Activated naive CD4-positive, alpha-beta T cell treated with anti-CD3 and anti-CD28 coated beads, Interleukin-2, amount 10 ng/mL, durations not matched to agents 7 days and 5 days (primary cell): ENCODE data around the gene CIPC.

Experiments
- CTCF ChIA-PET: fragments of 350-600 bp; sonication (Branson Sonifier 250); formaldehyde crosslinking; loops from one replicate; lab custom pipeline; 2021; ENCODE audit warnings: antibody characterized with exemption; lab: Charles Lee
- DNase-seq: peaks from one replicate; pipeline ENCODE4 v3.0.0-alpha.2; 2020
- H3K27ac Mint-ChIP-seq: one replicate; pipeline ENCODE4 v1.8.0; 2021; ENCODE audit warnings: mild to moderate bottlenecking, moderate library complexity, mixed read lengths
- H3K27me3 Mint-ChIP-seq: one replicate; pipeline ENCODE4 v1.8.0; 2021; ENCODE audit warnings: mild to moderate bottlenecking, mixed read lengths
- H3K36me3 Mint-ChIP-seq: one replicate; pipeline ENCODE4 v1.8.0; 2021; ENCODE audit warnings: mixed read lengths
- H3K4me1 Mint-ChIP-seq: one replicate; pipeline ENCODE4 v1.8.0; 2021; ENCODE audit warnings: mixed read lengths
- H3K4me3 Mint-ChIP-seq: one replicate; pipeline ENCODE4 v1.8.0; 2021; ENCODE audit warnings: mild to moderate bottlenecking, moderate library complexity, mixed read lengths
- H3K9me3 Mint-ChIP-seq: one replicate; pipeline ENCODE4 v1.8.0; 2021; ENCODE audit warnings: mixed read lengths

The CIPC gene

DNA sequence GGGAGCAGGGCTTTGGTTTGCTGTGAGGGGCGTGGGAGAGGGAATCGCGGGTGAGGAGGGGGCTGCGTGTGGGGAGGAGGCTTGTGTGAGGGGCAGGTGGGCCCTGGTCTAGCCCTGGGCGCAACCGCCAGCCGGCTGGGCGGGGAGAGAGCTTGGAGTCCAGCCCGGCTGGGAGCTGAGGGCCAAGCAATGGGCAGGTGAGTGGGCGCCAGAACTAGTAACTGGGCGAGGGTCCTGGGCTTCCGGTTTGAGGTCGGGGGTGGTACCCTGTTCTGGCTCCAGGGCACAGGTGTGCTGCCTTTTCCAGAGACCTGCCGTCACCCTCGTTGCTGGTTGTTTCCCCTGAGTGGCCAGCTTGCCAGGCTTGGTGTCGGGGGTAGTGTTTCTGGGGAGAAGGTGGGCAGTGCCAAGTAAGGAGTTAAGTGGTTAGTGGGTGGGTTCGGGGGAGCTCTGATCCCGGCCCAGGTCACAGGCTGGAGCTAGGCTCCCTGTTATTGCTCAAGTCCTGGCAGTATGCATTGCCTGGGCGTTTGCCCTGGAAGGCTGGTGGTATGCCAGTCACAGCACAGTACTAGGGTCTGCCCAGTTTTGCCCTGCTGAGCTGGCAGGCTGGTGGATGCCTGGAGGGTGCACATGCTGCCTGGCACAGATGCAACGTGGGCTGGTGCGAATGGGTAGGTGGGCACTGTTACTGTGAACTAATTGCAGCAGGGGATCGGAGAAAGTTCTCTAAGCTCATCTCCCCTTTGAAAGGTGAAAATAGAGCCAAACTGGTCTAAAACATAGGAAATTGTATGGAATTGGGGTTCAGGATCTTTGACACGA lies 683 bp downstream of the CIPC start:
- H3K36me3 Mint-ChIP-seq: peaks cover 2% of the 10 kb centered on the region
- DNase-seq: peak; percentile 49

DNA sequence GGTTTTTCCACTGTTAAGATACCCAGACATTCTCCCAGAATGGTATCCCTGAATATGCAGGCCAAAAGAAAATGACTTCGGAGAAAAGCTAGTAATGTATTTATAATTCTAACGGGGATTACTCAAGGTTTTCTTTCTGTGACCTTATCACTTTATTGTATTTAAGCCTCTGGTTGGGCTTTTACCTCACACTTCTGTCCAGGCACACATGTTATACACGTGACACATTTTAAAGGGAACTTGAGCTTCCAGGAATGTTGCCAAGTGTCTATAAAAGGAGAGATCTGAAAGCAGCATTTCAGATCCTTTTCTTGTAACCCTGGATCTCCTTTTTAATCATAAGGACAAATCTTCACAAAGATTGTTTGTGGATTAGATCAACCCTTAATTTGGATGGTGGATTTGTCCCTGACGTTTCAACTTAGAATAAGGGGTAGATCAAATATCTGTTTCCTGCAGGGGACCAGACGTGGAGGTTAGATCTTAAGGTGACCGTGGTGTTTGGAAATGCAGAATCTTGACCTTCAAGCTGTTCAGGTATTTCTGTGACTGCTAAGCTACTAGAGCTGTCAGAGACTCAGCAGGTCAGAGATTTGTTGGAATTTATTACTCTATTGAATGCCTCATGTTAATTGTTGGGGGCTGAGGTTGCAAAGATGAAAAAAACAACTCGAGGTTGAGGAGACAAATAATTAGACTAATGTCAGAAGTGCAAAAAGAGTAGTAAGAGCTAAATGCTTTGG lies 1.5 kb downstream of the CIPC start:
- Mint-ChIP-seq H3K27me3 (peaks cover 4% of the 10 kb centered on the region), H3K27ac (no peak overlapping the region), H3K4me1 (peaks cover 33% of the 10 kb centered on the region), H3K9me3 (no peaks in the 10 kb centered on the region), H3K36me3 (peaks cover 2% of the 10 kb centered on the region), H3K4me3 (peak overlapping the region; percentile 99)
- no peak for DNase-seq
- CTCF ChIA-PET: interaction anchor here (0.6 to 42.9 kb wide), 9 partner anchors 22 to 231 kb away, joined by 3 to 1049 read pairs (median 3); no protein-coding TSS in a partner anchor

More for the DNA sequence above, 683 bp downstream of the CIPC start:
- H3K27ac Mint-ChIP-seq: peak overlapping the region; percentile 97
- H3K4me1 Mint-ChIP-seq: peaks cover 34% of the 10 kb centered on the region
- CTCF ChIA-PET: interaction anchor here (0.7 to 42.9 kb wide), 8 partner anchors 22 to 230 kb away, joined by 3 to 1049 read pairs (median 4); no protein-coding TSS in a partner anchor
- H3K27me3 Mint-ChIP-seq: peaks cover 4% of the 10 kb centered on the region
- peak overlapping the region; percentile 99 for H3K4me3 Mint-ChIP-seq
- no peaks in the 10 kb centered on the region for H3K9me3 Mint-ChIP-seq

DNA sequence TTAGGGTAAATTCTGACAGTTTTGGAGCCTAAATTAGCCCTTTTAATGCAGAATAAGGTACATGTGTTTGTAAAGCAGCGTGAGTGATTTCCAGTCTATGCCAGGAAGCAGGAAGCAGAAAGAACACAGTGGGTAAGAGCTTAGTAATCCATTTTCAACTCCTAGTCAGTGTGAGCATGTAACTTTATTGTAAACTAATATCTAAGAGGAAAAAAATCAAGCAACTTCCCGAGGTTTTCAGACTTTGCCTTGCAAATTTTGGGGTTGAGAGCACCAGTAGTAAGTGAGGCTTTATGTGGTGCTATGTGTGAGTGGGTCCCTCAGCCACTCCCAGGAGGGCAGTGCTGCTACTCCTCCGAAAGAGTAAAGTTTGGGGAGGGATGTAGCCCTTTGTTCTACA lies 2.9 kb downstream of the CIPC start:
- H3K27ac Mint-ChIP-seq: no peak overlapping the region
- CTCF ChIA-PET: interaction anchor here (3.0 kb wide), 1 partner anchor 23 kb away, joined by 30 read pairs; no protein-coding TSS in a partner anchor
- peaks cover 4% of the 10 kb centered on the region for H3K27me3 Mint-ChIP-seq
- H3K9me3 Mint-ChIP-seq: no peaks in the 10 kb centered on the region
- no peak overlapping the region for H3K4me3 Mint-ChIP-seq
- H3K4me1 Mint-ChIP-seq: peaks cover 30% of the 10 kb centered on the region
- no peak for DNase-seq
- peaks cover 2% of the 10 kb centered on the region for H3K36me3 Mint-ChIP-seq

DNA sequence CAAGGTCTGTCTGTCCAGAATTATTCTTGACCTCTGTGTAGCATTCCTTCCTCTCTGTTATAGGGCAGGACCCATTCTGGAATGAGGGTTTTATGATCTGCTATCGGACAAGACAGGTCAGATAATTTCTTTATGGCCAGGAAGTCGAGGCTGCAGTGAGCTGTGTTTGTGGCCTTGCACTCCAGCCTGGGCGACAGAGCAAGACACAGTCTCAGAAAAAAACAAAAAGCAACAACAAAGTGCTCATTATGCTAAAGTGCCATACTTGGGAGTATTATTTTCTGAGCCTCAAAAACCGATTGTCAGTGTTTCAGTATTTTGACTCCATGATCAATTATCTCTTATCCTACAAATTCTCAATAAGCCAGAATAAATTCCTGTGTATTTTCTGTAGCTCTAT lies 4.1 kb downstream of the CIPC start:
- Mint-ChIP-seq H3K9me3 (no peaks in the 10 kb centered on the region), H3K27ac (no peak overlapping the region), H3K36me3 (peaks cover 10% of the 10 kb centered on the region), H3K4me1 (peaks cover 21% of the 10 kb centered on the region), H3K4me3 (no peak overlapping the region), H3K27me3 (peaks cover 4% of the 10 kb centered on the region)
- CTCF ChIA-PET: interaction anchor here (0.8 to 1.2 kb wide), 2 partner anchors 12 to 22 kb away, joined by 3 read pairs; no protein-coding TSS in a partner anchor
- no peak for DNase-seq

DNA sequence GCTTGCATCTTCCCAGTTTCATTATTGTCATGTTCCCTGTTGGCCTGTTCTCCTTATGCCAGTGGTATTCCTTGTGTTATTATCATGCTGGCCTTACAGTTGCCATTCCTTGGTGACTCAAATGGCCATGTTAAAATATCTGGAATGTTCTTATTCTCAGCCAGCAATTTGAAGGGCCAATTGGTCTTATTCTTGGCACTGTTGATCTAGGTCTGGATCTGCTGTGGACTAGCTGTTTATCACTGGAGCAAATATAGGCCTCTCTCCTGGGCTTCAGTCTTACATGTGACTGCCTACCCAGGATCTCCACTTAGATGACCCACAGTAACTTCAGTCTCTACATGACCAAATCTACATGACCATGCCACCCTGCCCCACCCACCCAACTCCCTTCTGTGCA lies 5.4 kb downstream of the CIPC start:
- Mint-ChIP-seq H3K27me3 (no peaks in the 10 kb centered on the region), H3K36me3 (peaks cover 13% of the 10 kb centered on the region), H3K4me1 (peaks cover 14% of the 10 kb centered on the region), H3K4me3 (no peak overlapping the region), H3K27ac (no peak overlapping the region), H3K9me3 (no peaks in the 10 kb centered on the region)
- no peak for DNase-seq
- CTCF ChIA-PET: interaction anchor here (1.5 kb wide), 1 partner anchor 33 kb away, joined by 5 read pairs; no protein-coding TSS in a partner anchor

DNA sequence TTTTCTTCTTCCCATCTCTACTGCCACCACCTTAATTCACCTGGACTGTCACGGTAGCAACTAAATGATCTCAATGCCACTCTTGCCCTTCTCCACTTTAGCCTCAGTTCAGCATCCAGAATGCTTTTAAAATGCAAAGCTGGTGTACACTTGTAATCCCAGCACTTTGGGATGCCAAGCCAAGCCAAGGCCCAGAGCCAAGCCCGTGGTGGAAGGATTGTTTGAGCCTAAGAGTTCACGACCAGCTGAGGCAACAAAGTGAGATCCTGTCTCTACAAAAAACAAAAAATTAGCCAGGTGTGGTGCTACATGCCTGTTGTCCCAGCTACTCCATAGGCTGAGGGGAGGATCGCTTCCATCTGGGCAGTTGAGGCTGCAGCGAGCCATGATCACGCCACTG lies 5.9 kb downstream of the CIPC start:
- CTCF ChIA-PET: interaction anchor here (1.2 to 1.5 kb wide), 2 partner anchors 33 to 211 kb away, joined by 3 to 5 read pairs; no protein-coding TSS in a partner anchor
- no peak for DNase-seq
- Mint-ChIP-seq H3K4me1 (peaks cover 10% of the 10 kb centered on the region), H3K27me3 (no peaks in the 10 kb centered on the region), H3K27ac (no peak overlapping the region), H3K36me3 (peaks cover 16% of the 10 kb centered on the region), H3K4me3 (no peak overlapping the region), H3K9me3 (no peaks in the 10 kb centered on the region)

DNA sequence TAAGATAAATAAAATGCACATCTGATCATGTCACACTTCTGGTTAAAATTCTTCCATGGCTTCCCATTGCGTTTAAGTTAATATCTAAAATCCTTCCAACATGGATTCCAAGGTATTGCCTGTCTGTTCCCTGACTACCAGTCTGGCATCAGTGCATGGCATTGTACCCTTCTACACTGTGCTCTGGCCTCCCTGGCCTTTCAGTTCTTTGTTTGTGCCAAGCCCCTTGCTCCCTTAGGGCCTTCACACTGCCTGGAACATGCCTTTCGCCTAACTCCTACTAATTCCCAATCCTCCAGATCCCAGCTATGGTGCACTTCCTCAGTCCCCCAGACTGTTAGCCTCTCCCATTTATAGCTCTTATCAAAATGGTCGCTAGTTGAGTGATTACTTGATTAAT lies 6.3 kb downstream of the CIPC start:
- Mint-ChIP-seq H3K4me1 (peaks cover 6% of the 10 kb centered on the region), H3K4me3 (no peak overlapping the region), H3K27me3 (no peaks in the 10 kb centered on the region), H3K27ac (no peak overlapping the region), H3K9me3 (no peaks in the 10 kb centered on the region), H3K36me3 (peaks cover 16% of the 10 kb centered on the region)
- DNase-seq: no peak
- CTCF ChIA-PET: interaction anchor here (1.2 to 1.5 kb wide), 3 partner anchors 20 to 211 kb away, joined by 3 to 5 read pairs (median 4); no protein-coding TSS in a partner anchor

DNA sequence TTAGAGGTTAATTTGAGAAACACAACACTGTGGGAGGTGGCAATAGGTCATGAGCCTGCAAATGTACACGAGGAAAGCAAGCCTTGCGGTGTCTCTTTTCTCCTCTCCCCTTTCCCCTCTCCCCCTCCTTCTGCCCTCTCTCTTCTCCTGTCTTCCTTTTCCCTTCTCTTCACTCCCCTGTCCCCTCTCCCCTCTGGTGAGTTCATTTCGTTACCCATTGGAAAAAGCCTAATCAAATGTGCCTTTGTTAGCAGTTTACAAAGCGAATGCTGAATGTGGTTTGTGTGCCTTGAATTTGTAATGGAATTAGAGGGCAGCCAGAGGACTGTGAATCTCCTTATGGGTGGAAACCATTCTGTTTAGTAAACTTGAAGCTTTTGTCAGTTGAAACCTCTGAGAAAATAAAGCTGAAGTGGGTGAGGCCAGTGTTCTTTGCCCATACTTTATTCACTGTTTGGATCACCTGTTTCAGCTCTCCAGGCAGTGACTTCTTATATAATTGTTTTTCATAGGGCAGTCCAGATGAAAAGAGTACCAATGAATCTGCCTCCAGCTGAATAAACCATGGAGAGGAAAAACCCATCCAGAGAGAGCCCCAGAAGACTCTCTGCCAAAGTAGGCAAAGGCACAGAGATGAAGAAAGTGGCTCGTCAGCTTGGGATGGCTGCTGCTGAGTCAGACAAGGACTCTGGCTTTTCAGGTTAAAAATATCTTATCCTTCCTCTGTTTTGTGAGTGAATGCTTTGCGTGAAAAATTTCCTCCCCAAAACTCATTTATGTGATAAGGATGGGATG lies 7.3 kb downstream of the CIPC start:
- CTCF ChIA-PET: interaction anchor here (0.9 to 1.5 kb wide), 5 partner anchors 10 to 210 kb away, joined by 3 to 5 read pairs (median 3); no protein-coding TSS in a partner anchor
- no peak overlapping the region for H3K27ac Mint-ChIP-seq
- no peaks in the 10 kb centered on the region for H3K4me1 Mint-ChIP-seq
- no peak overlapping the region for H3K4me3 Mint-ChIP-seq
- peaks cover 18% of the 10 kb centered on the region for H3K36me3 Mint-ChIP-seq
- H3K9me3 Mint-ChIP-seq: no peaks in the 10 kb centered on the region
- no peaks in the 10 kb centered on the region for H3K27me3 Mint-ChIP-seq
- no peak for DNase-seq

DNA sequence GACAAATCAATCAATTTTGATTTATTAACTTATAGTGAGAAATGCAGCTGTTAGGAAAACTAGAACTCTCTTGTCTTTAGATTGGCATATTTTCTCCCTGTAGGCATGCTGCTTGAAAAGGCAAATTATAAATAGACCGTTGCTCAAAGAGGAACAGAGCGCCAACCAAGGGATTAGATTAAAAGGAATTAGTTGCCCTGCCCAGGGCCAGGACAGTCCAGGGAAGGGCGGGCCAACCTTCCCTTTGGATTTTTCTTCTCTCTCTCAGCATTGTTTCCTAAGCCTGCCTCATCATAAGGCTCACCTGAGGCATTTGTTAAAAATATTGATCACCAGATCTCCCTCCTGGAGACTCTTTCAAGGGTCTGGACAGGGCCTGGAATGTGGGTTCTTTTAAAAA lies 8.6 kb downstream of the CIPC start:
- no peaks in the 10 kb centered on the region for H3K27me3 Mint-ChIP-seq
- CTCF ChIA-PET: interaction anchor here (1.3 kb wide), 1 partner anchor 234 kb away, joined by 3 read pairs; no protein-coding TSS in a partner anchor
- no peak overlapping the region for H3K4me3 Mint-ChIP-seq
- DNase-seq: no peak
- H3K9me3 Mint-ChIP-seq: no peaks in the 10 kb centered on the region
- peaks cover 23% of the 10 kb centered on the region for H3K36me3 Mint-ChIP-seq
- H3K27ac Mint-ChIP-seq: no peak overlapping the region
- H3K4me1 Mint-ChIP-seq: no peaks in the 10 kb centered on the region

DNA sequence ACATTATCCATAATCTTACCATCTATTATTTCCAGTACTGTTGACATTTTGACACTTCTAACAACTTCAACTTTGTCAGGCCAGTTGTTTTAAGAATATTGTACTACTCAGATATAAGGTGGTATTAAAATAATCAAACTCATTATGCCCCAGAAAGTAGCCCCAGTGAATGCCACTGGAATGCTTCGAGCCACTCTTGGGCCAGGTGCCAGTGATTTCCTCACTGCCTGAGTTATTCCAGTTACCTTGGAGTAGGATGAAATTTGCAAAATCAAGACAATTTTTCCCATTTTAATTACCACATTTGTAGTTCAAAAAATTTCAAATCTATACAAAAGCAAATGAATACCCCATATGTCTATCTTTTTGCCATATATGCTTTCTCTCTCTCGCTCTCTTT lies 9.2 kb downstream of the CIPC start:
- H3K36me3 Mint-ChIP-seq: peaks cover 24% of the 10 kb centered on the region
- no peak overlapping the region for H3K27ac Mint-ChIP-seq
- DNase-seq: no peak
- H3K27me3 Mint-ChIP-seq: no peaks in the 10 kb centered on the region
- no peak overlapping the region for H3K4me3 Mint-ChIP-seq
- no peaks in the 10 kb centered on the region for H3K4me1 Mint-ChIP-seq
- H3K9me3 Mint-ChIP-seq: no peaks in the 10 kb centered on the region
- CTCF ChIA-PET: interaction anchor here (0.9 to 1.3 kb wide), 2 partner anchors 12 to 235 kb away, joined by 3 to 4 read pairs; no protein-coding TSS in a partner anchor

DNA sequence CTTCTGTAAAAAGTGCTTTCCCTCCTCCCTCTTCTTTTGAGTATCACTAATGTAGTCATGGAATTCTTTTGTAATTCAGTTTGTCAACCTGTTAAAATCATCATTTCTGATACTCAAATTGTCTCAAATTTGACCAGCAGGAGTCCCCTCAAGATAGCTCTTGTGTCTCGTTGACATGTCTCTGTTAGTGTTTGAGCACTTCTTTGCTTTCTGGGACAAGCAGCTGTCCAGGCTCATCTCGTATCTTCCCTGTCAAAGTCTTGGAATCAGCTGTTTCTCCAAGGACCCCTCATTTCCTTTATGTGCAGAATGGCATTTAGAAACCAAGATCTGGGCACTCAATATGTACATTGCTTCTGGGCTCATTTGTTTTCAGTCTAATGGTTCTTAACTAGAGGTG lies 10.7 kb downstream of the CIPC start:
- CTCF ChIA-PET: interaction anchor here (1.0 to 1.9 kb wide), 3 partner anchors 14 to 45 kb away, joined by 4 to 6 read pairs (median 5); no protein-coding TSS in a partner anchor
- peaks cover 28% of the 10 kb centered on the region for H3K36me3 Mint-ChIP-seq
- H3K4me3 Mint-ChIP-seq: no peak overlapping the region
- no peaks in the 10 kb centered on the region for H3K4me1 Mint-ChIP-seq
- no peaks in the 10 kb centered on the region for H3K27me3 Mint-ChIP-seq
- H3K27ac Mint-ChIP-seq: no peak overlapping the region
- no peak for DNase-seq
- no peaks in the 10 kb centered on the region for H3K9me3 Mint-ChIP-seq

DNA sequence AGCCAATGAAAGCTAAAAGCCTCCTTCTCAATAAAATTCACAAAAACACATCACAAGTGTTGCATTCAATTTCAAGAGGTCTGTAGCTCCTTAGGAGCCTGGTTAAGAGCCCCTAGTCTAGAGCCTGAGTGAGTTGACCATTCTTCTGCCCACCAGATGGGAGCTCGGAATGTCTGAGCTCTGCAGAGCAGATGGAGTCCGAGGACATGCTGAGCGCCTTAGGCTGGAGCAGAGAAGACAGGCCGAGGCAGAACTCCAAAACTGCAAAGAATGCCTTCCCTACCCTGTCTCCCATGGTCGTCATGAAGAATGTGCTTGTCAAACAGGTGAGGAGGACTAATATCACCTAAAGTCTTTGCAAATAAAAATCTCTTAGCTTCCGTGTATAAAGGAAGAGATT lies 11.6 kb downstream of the CIPC start:
- Mint-ChIP-seq H3K9me3 (no peaks in the 10 kb centered on the region), H3K27me3 (no peaks in the 10 kb centered on the region), H3K4me1 (no peaks in the 10 kb centered on the region), H3K27ac (no peak overlapping the region), H3K36me3 (peaks cover 32% of the 10 kb centered on the region), H3K4me3 (no peak overlapping the region)
- CTCF ChIA-PET: interaction anchor here (1.2 to 1.9 kb wide), 2 partner anchors 13 to 40 kb away, joined by 4 to 6 read pairs; no protein-coding TSS in a partner anchor
- no peak for DNase-seq

DNA sequence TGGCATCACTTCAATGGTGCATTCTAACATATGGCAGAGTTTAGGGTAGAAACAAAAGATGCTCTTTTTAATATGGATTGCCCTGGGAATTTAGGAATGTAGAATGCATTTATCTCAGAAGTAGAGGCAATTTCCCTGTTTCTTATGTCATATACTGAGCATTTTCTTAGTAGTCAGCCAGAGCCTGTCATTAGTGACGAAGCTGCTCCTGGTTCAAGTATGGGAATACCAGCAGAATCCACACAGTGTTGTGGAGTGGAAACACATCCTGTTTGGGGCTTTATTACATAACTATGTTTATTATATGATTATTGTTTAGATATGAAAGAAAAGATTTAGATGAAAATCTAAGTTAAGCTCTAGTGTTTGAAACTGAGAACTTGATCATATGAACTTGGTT lies 12.2 kb downstream of the CIPC start:
- no peaks in the 10 kb centered on the region for H3K27me3 Mint-ChIP-seq
- no peaks in the 10 kb centered on the region for H3K4me1 Mint-ChIP-seq
- DNase-seq: no peak
- CTCF ChIA-PET: interaction anchor here (1.9 kb wide), 1 partner anchor 40 kb away, joined by 4 read pairs; no protein-coding TSS in a partner anchor
- H3K9me3 Mint-ChIP-seq: no peaks in the 10 kb centered on the region
- no peak overlapping the region for H3K4me3 Mint-ChIP-seq
- peaks cover 36% of the 10 kb centered on the region for H3K36me3 Mint-ChIP-seq
- H3K27ac Mint-ChIP-seq: no peak overlapping the region
